Measurements from ENCODE around the gene NDUFS6. TPM values are rescaled to one million over a fixed set of nuclear protein-coding genes. Genes with fewer than 3 reads are reported as not detected.

Gene NDUFS6
- polyA plus RNA-seq, result 52.8 TPM
- long read RNA-seq, donor 1, transcript NDUFS6-201 (4 exons, 1,082 nt), result major isoform, 35 of 45 reads
- long read RNA-seq, donor 1, partial matches to known transcripts, result 8 of 45 reads
- long read RNA-seq, donor 1, other reads (novel, unspliced or antisense), result 0 of 45 reads
- long read RNA-seq, donor 2, transcript NDUFS6-201 (4 exons, 1,082 nt), result major isoform, 83 of 110 reads
- long read RNA-seq, donor 2, transcript NDUFS6-202 (3 exons, 550 nt), result minor isoform, 6 of 110 reads
- long read RNA-seq, donor 2, partial matches to known transcripts, result 12 of 110 reads
- long read RNA-seq, donor 2, other reads (novel, unspliced or antisense), result 9 of 110 reads
- long read RNA-seq, donor 3, transcript NDUFS6-201 (4 exons, 1,082 nt), result major isoform, 79 of 123 reads
- long read RNA-seq, donor 3, partial matches to known transcripts, result 36 of 123 reads
- long read RNA-seq, donor 3, other reads (novel, unspliced or antisense), result 5 of 123 reads
- long read RNA-seq, donor 4, transcript NDUFS6-201 (4 exons, 1,082 nt), result major isoform, 7 of 7 reads
- long read RNA-seq, donor 4, partial matches to known transcripts, result 0 of 7 reads
- long read RNA-seq, donor 4, other reads (novel, unspliced or antisense), result 0 of 7 reads
- long read RNA-seq, donor 5, transcript NDUFS6-201 (4 exons, 1,082 nt), result major isoform, 31 of 31 reads
- long read RNA-seq, donor 5, partial matches to known transcripts, result 0 of 31 reads
- long read RNA-seq, donor 5, other reads (novel, unspliced or antisense), result 0 of 31 reads
- long read RNA-seq, donor 6, transcript NDUFS6-201 (4 exons, 1,082 nt), result major isoform, 48 of 76 reads
- long read RNA-seq, donor 6, partial matches to known transcripts, result 26 of 76 reads
- long read RNA-seq, donor 6, other reads (novel, unspliced or antisense), result 0 of 76 reads
- long read RNA-seq, donor 7, transcript NDUFS6-201 (4 exons, 1,082 nt), result major isoform, 39 of 40 reads
- long read RNA-seq, donor 7, partial matches to known transcripts, result 0 of 40 reads
- long read RNA-seq, donor 7, other reads (novel, unspliced or antisense), result 0 of 40 reads
- long read RNA-seq, donor 8, transcript NDUFS6-201 (4 exons, 1,082 nt), result major isoform, 71 of 96 reads
- long read RNA-seq, donor 8, partial matches to known transcripts, result 15 of 96 reads
- long read RNA-seq, donor 8, other reads (novel, unspliced or antisense), result 6 of 96 reads
- long read RNA-seq, donor 9, transcript NDUFS6-201 (4 exons, 1,082 nt), result major isoform, 38 of 48 reads
- long read RNA-seq, donor 9, partial matches to known transcripts, result 9 of 48 reads
- long read RNA-seq, donor 9, other reads (novel, unspliced or antisense), result 0 of 48 reads
- long read RNA-seq, donor 10, transcript NDUFS6-201 (4 exons, 1,082 nt), result major isoform, 47 of 58 reads
- long read RNA-seq, donor 10, partial matches to known transcripts, result 11 of 58 reads
- long read RNA-seq, donor 10, other reads (novel, unspliced or antisense), result 0 of 58 reads
- long read RNA-seq, donor 11, transcript NDUFS6-201 (4 exons, 1,082 nt), result major isoform, 33 of 51 reads
- long read RNA-seq, donor 11, partial matches to known transcripts, result 12 of 51 reads
- long read RNA-seq, donor 11, other reads (novel, unspliced or antisense), result 5 of 51 reads

GRCh38 chr5:1801222-1801966 is at the start of gene NDUFS6:
TSS of gene NDUFS6 (plus strand) at chr5:1801407. CDS start at chr5:1801418, 11 bp downstream.
- Histone ChIP-seq H3K27ac (ENCODE audit: low read length) (peak within 1 kb of the TSS; percentile 76), H3K27me3 (ENCODE audit: control insufficient read depth, insufficient read depth, low read length) (no peaks in the 10 kb centered on the region), H3K36me3 (ENCODE audit: control insufficient read depth, insufficient read depth, low read length) (peaks cover 53% of the 10 kb centered on the region), H3K4me1 (ENCODE audit: control insufficient read depth, insufficient read depth, low read length) (peaks cover 2% of the 10 kb centered on the region), H3K4me3 (ENCODE audit: low read length) (peak within 1 kb of the TSS; percentile 86), H3K9me3 (ENCODE audit: control insufficient read depth, low read depth, low read length) (no peaks in the 10 kb centered on the region)
- DNase-seq, result peak; percentile 62 to 73
- 0% methylated on average over 1 of the region's 69 CpGs for WGBS (ENCODE audit: insufficient coverage, low lambda C conversion rate)

GRCh38 chr5:1751864-1752822 is 49.1 kb upstream of the NDUFS6 start:
- no peak overlapping the region for H3K27ac ChIP-seq (ENCODE audit: low read length)
- no peaks in the 10 kb centered on the region for H3K36me3 ChIP-seq (ENCODE audit: control insufficient read depth, insufficient read depth, low read length)
- 100% methylated on average over 1 of the region's 29 CpGs for WGBS (ENCODE audit: insufficient coverage, low lambda C conversion rate)
- no peak overlapping the region for H3K4me3 ChIP-seq (ENCODE audit: low read length)
- peaks cover 4% of the 10 kb centered on the region for H3K27me3 ChIP-seq (ENCODE audit: control insufficient read depth, insufficient read depth, low read length)
- no peaks in the 10 kb centered on the region for H3K4me1 ChIP-seq (ENCODE audit: control insufficient read depth, insufficient read depth, low read length)
- H3K9me3 ChIP-seq (ENCODE audit: control insufficient read depth, low read depth, low read length), result no peaks in the 10 kb centered on the region
- no peak for DNase-seq

- H3K4me1 ChIP-seq (ENCODE audit: control insufficient read depth, insufficient read depth, low read length), result no peaks in the 10 kb centered on the region
- no CpG with 5 or more reads among the region's 16 CpGs for WGBS (ENCODE audit: insufficient coverage, low lambda C conversion rate)
- DNase-seq, result no peak
Observed at GRCh38 chr5:1752881-1753280, 48.3 kb upstream of the NDUFS6 start.

GRCh38 chr5:1753490-1753889 is 47.7 kb upstream of the NDUFS6 start:
- WGBS (ENCODE audit: insufficient coverage, low lambda C conversion rate), result 89% methylated on average over 2 of the region's 8 CpGs
- Histone ChIP-seq H3K36me3 (ENCODE audit: control insufficient read depth, insufficient read depth, low read length) (no peaks in the 10 kb centered on the region), H3K27me3 (ENCODE audit: control insufficient read depth, insufficient read depth, low read length) (peaks cover 4% of the 10 kb centered on the region), H3K27ac (ENCODE audit: low read length) (no peak overlapping the region), H3K4me3 (ENCODE audit: low read length) (no peak overlapping the region), H3K4me1 (ENCODE audit: control insufficient read depth, insufficient read depth, low read length) (no peaks in the 10 kb centered on the region), H3K9me3 (ENCODE audit: control insufficient read depth, low read depth, low read length) (no peaks in the 10 kb centered on the region)
- no peak for DNase-seq

More at GRCh38 chr5:1752881-1753280, 48.3 kb upstream of the NDUFS6 start:
- Histone ChIP-seq H3K36me3 (ENCODE audit: control insufficient read depth, insufficient read depth, low read length) (no peaks in the 10 kb centered on the region), H3K27me3 (ENCODE audit: control insufficient read depth, insufficient read depth, low read length) (peaks cover 4% of the 10 kb centered on the region), H3K4me3 (ENCODE audit: low read length) (no peak overlapping the region), H3K9me3 (ENCODE audit: control insufficient read depth, low read depth, low read length) (no peaks in the 10 kb centered on the region), H3K27ac (ENCODE audit: low read length) (no peak overlapping the region)

GRCh38 chr5:1754531-1755220 is 46.5 kb upstream of the NDUFS6 start:
- Histone ChIP-seq H3K4me1 (ENCODE audit: control insufficient read depth, insufficient read depth, low read length) (no peaks in the 10 kb centered on the region), H3K27me3 (ENCODE audit: control insufficient read depth, insufficient read depth, low read length) (peaks cover 4% of the 10 kb centered on the region), H3K27ac (ENCODE audit: low read length) (no peak overlapping the region), H3K9me3 (ENCODE audit: control insufficient read depth, low read depth, low read length) (no peaks in the 10 kb centered on the region), H3K4me3 (ENCODE audit: low read length) (no peak overlapping the region), H3K36me3 (ENCODE audit: control insufficient read depth, insufficient read depth, low read length) (no peaks in the 10 kb centered on the region)
- no CpG with 5 or more reads among the region's 14 CpGs for WGBS (ENCODE audit: insufficient coverage, low lambda C conversion rate)
- DNase-seq, result no peak

- no peaks in the 10 kb centered on the region for H3K36me3 ChIP-seq (ENCODE audit: control insufficient read depth, insufficient read depth, low read length)
- no peak for DNase-seq
- H3K9me3 ChIP-seq (ENCODE audit: control insufficient read depth, low read depth, low read length), result no peaks in the 10 kb centered on the region
- H3K27me3 ChIP-seq (ENCODE audit: control insufficient read depth, insufficient read depth, low read length), result peaks cover 6% of the 10 kb centered on the region
- H3K4me3 ChIP-seq (ENCODE audit: low read length), result no peak overlapping the region
- no CpG with 5 or more reads among the region's 14 CpGs for WGBS (ENCODE audit: insufficient coverage, low lambda C conversion rate)
- H3K27ac ChIP-seq (ENCODE audit: low read length), result no peak overlapping the region
- H3K4me1 ChIP-seq (ENCODE audit: control insufficient read depth, insufficient read depth, low read length), result no peaks in the 10 kb centered on the region
Observed at GRCh38 chr5:1755321-1755949, 45.8 kb upstream of the NDUFS6 start.

- whole genome bisulfite sequencing (ENCODE audit: insufficient coverage, low lambda C conversion rate), result 67% methylated on average over 1 of the region's 11 CpGs
- no peak overlapping the region for H3K4me3 ChIP-seq (ENCODE audit: low read length)
- peaks cover 8% of the 10 kb centered on the region for H3K27me3 ChIP-seq (ENCODE audit: control insufficient read depth, insufficient read depth, low read length)
- no peaks in the 10 kb centered on the region for H3K4me1 ChIP-seq (ENCODE audit: control insufficient read depth, insufficient read depth, low read length)
- H3K27ac ChIP-seq (ENCODE audit: low read length), result no peak overlapping the region
- H3K36me3 ChIP-seq (ENCODE audit: control insufficient read depth, insufficient read depth, low read length), result no peaks in the 10 kb centered on the region
- H3K9me3 ChIP-seq (ENCODE audit: control insufficient read depth, low read depth, low read length), result no peaks in the 10 kb centered on the region
- no peak for DNase-seq
Observed at GRCh38 chr5:1756481-1756880, 44.7 kb upstream of the NDUFS6 start.

- DNase-seq, result no peak
- Histone ChIP-seq H3K27ac (ENCODE audit: low read length) (no peak overlapping the region), H3K36me3 (ENCODE audit: control insufficient read depth, insufficient read depth, low read length) (no peaks in the 10 kb centered on the region), H3K27me3 (ENCODE audit: control insufficient read depth, insufficient read depth, low read length) (peaks cover 8% of the 10 kb centered on the region), H3K4me3 (ENCODE audit: low read length) (no peak overlapping the region), H3K4me1 (ENCODE audit: control insufficient read depth, insufficient read depth, low read length) (no peaks in the 10 kb centered on the region), H3K9me3 (ENCODE audit: control insufficient read depth, low read depth, low read length) (no peaks in the 10 kb centered on the region)
- WGBS (ENCODE audit: insufficient coverage, low lambda C conversion rate), result 100% methylated on average over 1 of the region's 10 CpGs
Observed at GRCh38 chr5:1757511-1757910, 43.7 kb upstream of the NDUFS6 start.

Measured in large intestine (tissue), 12 donors.